ENCODE results near the gene RCCD1. TPM values are rescaled to one million over a fixed set of nuclear protein-coding genes. Genes with fewer than 3 reads are reported as not detected.

RCCD1 gene
- total and polyA plus RNA-seq, 9 donors: 12.0 to 17.9 (median 14.6) TPM

- H3K36me3 ChIP-seq (ENCODE audit: control insufficient read depth, insufficient read depth, low read length): peaks cover 38% of the 10 kb centered on the region
- no peak overlapping the region for H3K4me3 ChIP-seq (ENCODE audit: low read length)
- no peaks in the 10 kb centered on the region for H3K27me3 ChIP-seq (ENCODE audit: control insufficient read depth, insufficient read depth, low read length)
- peak overlapping the region; percentile 82 for H3K27ac ChIP-seq (ENCODE audit: low read length)
- WGBS (ENCODE audit: insufficient coverage): 71% methylated on average over 16 of the region's 20 CpGs
- no peaks in the 10 kb centered on the region for H3K9me3 ChIP-seq (replicated peaks; ENCODE audit: control insufficient read depth, low read depth, low read length)
- peak; percentile 41 for DNase-seq
- H3K4me1 ChIP-seq (ENCODE audit: control insufficient read depth, insufficient read depth, low read length): peaks cover 51% of the 10 kb centered on the region
Measured at GRCh38 chr15:90960298-90961091, 5.8 kb downstream of the RCCD1 start.

DNA sequence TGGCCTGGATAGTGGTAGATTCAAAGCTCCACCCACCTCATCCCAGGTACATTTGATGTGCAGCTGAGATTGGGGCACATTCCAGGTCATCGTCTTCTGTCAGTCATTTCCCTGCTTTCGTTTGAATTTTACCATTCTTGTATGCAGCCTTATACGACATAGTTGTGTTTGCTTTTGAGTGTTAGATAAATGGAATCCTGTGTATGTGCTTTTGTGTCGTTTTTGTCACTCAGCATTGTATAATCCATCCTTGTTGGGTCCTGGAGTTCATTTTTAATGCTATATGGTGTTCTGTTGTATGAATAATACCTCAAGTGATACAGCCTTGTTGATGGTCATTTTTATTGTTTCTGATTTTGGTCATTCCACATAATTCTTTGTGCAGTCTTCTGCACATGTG, 7.3 kb downstream of the RCCD1 start:
- Histone ChIP-seq H3K4me3 (ENCODE audit: low read length) (no peak overlapping the region), H3K9me3 (replicated peaks; ENCODE audit: control insufficient read depth, low read depth, low read length) (no peaks in the 10 kb centered on the region), H3K4me1 (ENCODE audit: control insufficient read depth, insufficient read depth, low read length) (peaks cover 42% of the 10 kb centered on the region), H3K27ac (ENCODE audit: low read length) (no peak overlapping the region), H3K36me3 (ENCODE audit: control insufficient read depth, insufficient read depth, low read length) (peaks cover 49% of the 10 kb centered on the region), H3K27me3 (ENCODE audit: control insufficient read depth, insufficient read depth, low read length) (no peaks in the 10 kb centered on the region)
- no peak for DNase-seq
- no CpG with 5 or more reads among the region's 4 CpGs for WGBS (ENCODE audit: insufficient coverage)

DNA sequence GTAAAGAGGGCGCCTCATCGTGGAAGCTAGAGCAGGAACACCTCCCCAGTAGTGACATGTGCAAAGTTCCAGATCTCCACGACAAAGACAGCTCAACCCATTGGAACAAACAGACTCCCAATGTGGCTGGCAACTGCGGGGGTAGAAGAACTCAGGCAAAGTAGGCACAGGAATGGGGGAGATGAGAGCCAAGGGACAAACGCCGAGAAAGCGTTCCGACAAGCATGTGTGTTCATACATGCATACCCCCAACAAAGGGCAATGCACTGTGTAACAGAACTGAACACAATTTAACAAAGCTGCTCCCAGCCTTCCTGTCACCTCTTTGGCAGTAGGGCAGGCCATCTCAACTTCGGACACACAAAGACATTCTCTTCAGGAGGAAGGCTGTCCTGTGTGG, 11.6 kb downstream of the RCCD1 start:
- WGBS (ENCODE audit: insufficient coverage): 95% methylated on average over 4 of the region's 9 CpGs
- Histone ChIP-seq H3K36me3 (ENCODE audit: control insufficient read depth, insufficient read depth, low read length) (peaks cover 72% of the 10 kb centered on the region), H3K4me1 (ENCODE audit: control insufficient read depth, insufficient read depth, low read length) (peaks cover 2% of the 10 kb centered on the region), H3K4me3 (ENCODE audit: low read length) (no peak overlapping the region), H3K27ac (ENCODE audit: low read length) (no peak overlapping the region), H3K27me3 (ENCODE audit: control insufficient read depth, insufficient read depth, low read length) (no peaks in the 10 kb centered on the region), H3K9me3 (replicated peaks; ENCODE audit: control insufficient read depth, low read depth, low read length) (no peaks in the 10 kb centered on the region)
- DNase-seq: no peak

- 75% methylated on average over 2 of the region's 5 CpGs for WGBS (ENCODE audit: insufficient coverage)
- Histone ChIP-seq H3K36me3 (ENCODE audit: control insufficient read depth, insufficient read depth, low read length) (peaks cover 65% of the 10 kb centered on the region), H3K4me1 (ENCODE audit: control insufficient read depth, insufficient read depth, low read length) (no peaks in the 10 kb centered on the region), H3K27me3 (ENCODE audit: control insufficient read depth, insufficient read depth, low read length) (no peaks in the 10 kb centered on the region), H3K27ac (ENCODE audit: low read length) (no peak overlapping the region), H3K9me3 (replicated peaks; ENCODE audit: control insufficient read depth, low read depth, low read length) (no peaks in the 10 kb centered on the region), H3K4me3 (ENCODE audit: low read length) (no peak overlapping the region)
- no peak for DNase-seq
Measured at GRCh38 chr15:90967206-90967605, 12.5 kb downstream of the RCCD1 start.

- Histone ChIP-seq H3K27me3 (ENCODE audit: control insufficient read depth, insufficient read depth, low read length) (no peaks in the 10 kb centered on the region), H3K9me3 (replicated peaks; ENCODE audit: control insufficient read depth, low read depth, low read length) (no peaks in the 10 kb centered on the region), H3K4me1 (ENCODE audit: control insufficient read depth, insufficient read depth, low read length) (no peaks in the 10 kb centered on the region), H3K4me3 (ENCODE audit: low read length) (no peak overlapping the region), H3K36me3 (ENCODE audit: control insufficient read depth, insufficient read depth, low read length) (peaks cover 68% of the 10 kb centered on the region), H3K27ac (ENCODE audit: low read length) (no peak overlapping the region)
- WGBS (ENCODE audit: insufficient coverage): no CpG with 5 or more reads among the region's 1 CpG
- no peak for DNase-seq
Measured at GRCh38 chr15:90968434-90968833, 13.8 kb downstream of the RCCD1 start.

DNA sequence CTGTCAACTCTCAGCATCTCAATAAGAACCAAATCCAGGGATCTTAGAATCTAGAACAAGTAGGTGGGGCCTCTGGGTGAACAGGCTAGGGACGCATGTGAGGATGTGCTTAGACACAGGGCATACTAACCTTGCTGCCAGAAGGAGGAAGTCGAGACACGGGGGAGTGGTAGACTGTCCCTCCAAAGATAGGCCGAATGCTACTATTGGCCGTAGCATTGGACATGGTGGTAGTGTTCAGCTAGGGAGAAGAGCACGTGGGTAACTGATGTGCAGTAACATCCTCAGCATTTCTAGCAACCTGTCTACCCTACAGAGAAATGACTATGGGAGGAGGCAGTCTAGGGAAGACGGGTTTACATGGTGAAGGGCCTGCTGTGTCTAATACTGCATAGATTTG, 15.6 kb downstream of the RCCD1 start:
- Histone ChIP-seq H3K9me3 (replicated peaks; ENCODE audit: control insufficient read depth, low read depth, low read length) (no peaks in the 10 kb centered on the region), H3K4me3 (ENCODE audit: low read length) (no peak overlapping the region), H3K27me3 (ENCODE audit: control insufficient read depth, insufficient read depth, low read length) (no peaks in the 10 kb centered on the region), H3K36me3 (ENCODE audit: control insufficient read depth, insufficient read depth, low read length) (peaks cover 72% of the 10 kb centered on the region), H3K4me1 (ENCODE audit: control insufficient read depth, insufficient read depth, low read length) (no peaks in the 10 kb centered on the region), H3K27ac (ENCODE audit: low read length) (no peak overlapping the region)
- no peak for DNase-seq
- WGBS (ENCODE audit: insufficient coverage): 91% methylated on average over 5 of the region's 7 CpGs

- Histone ChIP-seq H3K36me3 (ENCODE audit: control insufficient read depth, insufficient read depth, low read length) (peaks cover 65% of the 10 kb centered on the region), H3K4me3 (ENCODE audit: low read length) (no peak overlapping the region), H3K9me3 (replicated peaks; ENCODE audit: control insufficient read depth, low read depth, low read length) (no peaks in the 10 kb centered on the region), H3K27ac (ENCODE audit: low read length) (no peak overlapping the region), H3K4me1 (ENCODE audit: control insufficient read depth, insufficient read depth, low read length) (no peaks in the 10 kb centered on the region), H3K27me3 (ENCODE audit: control insufficient read depth, insufficient read depth, low read length) (no peaks in the 10 kb centered on the region)
- DNase-seq: no peak
- WGBS (ENCODE audit: insufficient coverage): no CpG with 5 or more reads among the region's 5 CpGs
Measured at GRCh38 chr15:90972133-90972532, 17.4 kb downstream of the RCCD1 start.

DNA sequence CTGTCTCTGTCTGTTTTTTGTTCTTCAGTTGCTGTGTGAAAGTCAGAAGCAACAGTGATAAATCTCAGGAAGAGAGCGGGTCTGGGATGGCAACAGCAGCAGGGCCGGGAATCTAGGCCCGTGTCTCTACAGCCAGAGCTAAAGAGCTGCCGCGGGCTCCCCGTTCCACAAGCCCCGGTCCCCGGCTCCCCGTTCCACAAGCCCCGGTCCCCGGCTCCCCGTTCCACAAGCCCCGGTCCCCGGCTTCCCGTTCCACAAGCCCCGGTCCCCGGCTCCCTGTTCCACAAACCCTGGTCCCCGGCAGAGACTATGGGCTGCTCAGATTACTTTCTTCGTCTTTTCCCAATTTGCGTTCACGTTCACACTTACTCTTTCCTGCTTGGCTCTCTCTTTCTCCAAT, 19.5 kb downstream of the RCCD1 start:
- Histone ChIP-seq H3K27me3 (ENCODE audit: control insufficient read depth, insufficient read depth, low read length) (no peaks in the 10 kb centered on the region), H3K36me3 (ENCODE audit: control insufficient read depth, insufficient read depth, low read length) (peaks cover 58% of the 10 kb centered on the region), H3K27ac (ENCODE audit: low read length) (no peak overlapping the region), H3K4me1 (ENCODE audit: control insufficient read depth, insufficient read depth, low read length) (no peaks in the 10 kb centered on the region), H3K9me3 (replicated peaks; ENCODE audit: control insufficient read depth, low read depth, low read length) (no peaks in the 10 kb centered on the region), H3K4me3 (ENCODE audit: low read length) (no peak overlapping the region)
- DNase-seq: no peak
- 92% methylated on average over 20 of the region's 21 CpGs for WGBS (ENCODE audit: insufficient coverage)

DNA sequence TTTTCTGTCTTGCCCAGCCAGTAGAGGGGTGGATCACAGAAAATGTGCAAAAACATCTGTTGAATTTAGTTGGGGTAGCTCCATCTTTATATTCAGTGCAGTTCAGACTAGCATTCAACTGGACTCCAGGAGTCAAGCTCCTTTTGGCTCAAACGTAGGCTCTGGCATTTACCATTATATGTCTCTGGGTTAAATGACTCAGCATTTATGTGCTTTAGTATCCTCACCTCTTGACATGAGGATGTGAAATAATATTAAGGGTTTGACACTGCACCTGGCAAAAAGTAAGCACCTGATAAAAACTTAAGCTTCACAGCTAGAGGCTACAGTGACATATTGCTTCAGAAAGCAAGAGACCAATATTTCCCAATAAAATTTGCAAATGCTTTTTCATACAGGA, 24.9 kb downstream of the RCCD1 start:
- Histone ChIP-seq H3K36me3 (ENCODE audit: control insufficient read depth, insufficient read depth, low read length) (peaks cover 62% of the 10 kb centered on the region), H3K27ac (ENCODE audit: low read length) (no peak overlapping the region), H3K27me3 (ENCODE audit: control insufficient read depth, insufficient read depth, low read length) (no peaks in the 10 kb centered on the region), H3K4me1 (ENCODE audit: control insufficient read depth, insufficient read depth, low read length) (no peaks in the 10 kb centered on the region), H3K4me3 (ENCODE audit: low read length) (no peak overlapping the region), H3K9me3 (replicated peaks; ENCODE audit: control insufficient read depth, low read depth, low read length) (no peaks in the 10 kb centered on the region)
- no peak for DNase-seq
- WGBS (ENCODE audit: insufficient coverage): no CpG with 5 or more reads among the region's 1 CpG

- no peak for DNase-seq
- no peaks in the 10 kb centered on the region for H3K4me1 ChIP-seq (ENCODE audit: control insufficient read depth, insufficient read depth, low read length)
- WGBS (ENCODE audit: insufficient coverage): 100% methylated on average over 1 of the region's 6 CpGs
- no peak overlapping the region for H3K4me3 ChIP-seq (ENCODE audit: low read length)
- no peaks in the 10 kb centered on the region for H3K27me3 ChIP-seq (ENCODE audit: control insufficient read depth, insufficient read depth, low read length)
- no peaks in the 10 kb centered on the region for H3K9me3 ChIP-seq (replicated peaks; ENCODE audit: control insufficient read depth, low read depth, low read length)
- H3K36me3 ChIP-seq (ENCODE audit: control insufficient read depth, insufficient read depth, low read length): peaks cover 54% of the 10 kb centered on the region
- no peak overlapping the region for H3K27ac ChIP-seq (ENCODE audit: low read length)
Measured at GRCh38 chr15:90981681-90982080, 27.0 kb downstream of the RCCD1 start.

DNA sequence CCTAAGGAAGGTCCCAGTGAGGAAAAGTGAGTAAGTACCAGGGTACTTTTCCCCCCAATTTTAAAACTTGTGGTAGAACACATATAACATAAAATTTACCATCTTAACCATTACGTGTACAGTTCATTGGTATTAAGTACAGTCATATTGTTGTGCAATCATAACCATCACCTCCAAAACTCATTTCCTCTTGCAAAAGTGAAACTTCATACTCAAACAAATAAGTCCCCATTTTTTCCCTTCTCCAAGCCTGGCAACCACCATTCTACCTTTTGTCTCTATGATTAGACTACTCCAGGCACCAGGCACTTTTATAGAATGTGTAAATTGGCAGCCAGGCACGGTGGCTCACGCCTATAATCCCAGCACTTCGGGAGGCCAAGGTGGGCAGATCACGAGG, 27.5 kb downstream of the RCCD1 start:
- WGBS (ENCODE audit: insufficient coverage): 100% methylated on average over 4 of the region's 5 CpGs
- H3K9me3 ChIP-seq (replicated peaks; ENCODE audit: control insufficient read depth, low read depth, low read length): no peaks in the 10 kb centered on the region
- no peak overlapping the region for H3K4me3 ChIP-seq (ENCODE audit: low read length)
- no peaks in the 10 kb centered on the region for H3K27me3 ChIP-seq (ENCODE audit: control insufficient read depth, insufficient read depth, low read length)
- DNase-seq: no peak
- H3K36me3 ChIP-seq (ENCODE audit: control insufficient read depth, insufficient read depth, low read length): peaks cover 54% of the 10 kb centered on the region
- H3K4me1 ChIP-seq (ENCODE audit: control insufficient read depth, insufficient read depth, low read length): no peaks in the 10 kb centered on the region
- no peak overlapping the region for H3K27ac ChIP-seq (ENCODE audit: low read length)
